Mesodermal cell (in vitro differentiated cells): ENCODE results near the gene SPOCK3.
A peak's percentile ranks its signal among the peaks of the same experiment; 100 is the strongest.
"Not testable (repeated sequence)": the region's sequence is repeated elsewhere in the genome, so short reads cannot be mapped to it uniquely, and the experiment has no call there.

ENCODE experiments used
- H3K27ac ChIP-seq: 2 replicates; pipeline ENCODE4 v1.7.0; 2013; ENCODE audit warnings: mild to moderate bottlenecking, low read depth, low read length, moderate library complexity; ENCODE audit not compliant: severe bottlenecking
- H3K36me3 ChIP-seq: 2 replicates; pipeline ENCODE4 v1.7.1; 2013; ENCODE audit warnings: mild to moderate bottlenecking, low read length, moderate library complexity; ENCODE audit not compliant: control insufficient read depth, insufficient read depth
- H3K4me1 ChIP-seq: one replicate; pipeline ENCODE4 v1.7.1; 2013; ENCODE audit warnings: mild to moderate bottlenecking, low read length; ENCODE audit not compliant: insufficient read depth, control insufficient read depth, poor library complexity, severe bottlenecking
- H3K4me3 ChIP-seq: 2 replicates; pipeline ENCODE4 v1.7.0; 2013; ENCODE audit warnings: low read length, control low read depth, mild to moderate bottlenecking; ENCODE audit not compliant: insufficient read depth, poor library complexity, severe bottlenecking; ENCODE audit errors: extremely low read depth
- H3K9me3 ChIP-seq: 2 replicates; pipeline ENCODE4 v1.7.1; 2013; ENCODE audit warnings: mild to moderate bottlenecking, low read length, moderate library complexity; ENCODE audit not compliant: control insufficient read depth
- WGBS, 2 experiments: methylation state at CpG; one replicate each; pipeline ENCODE4 v1.1.5; 2013; ENCODE audit warnings: missing lambda C conversion rate in 2 of 2; ENCODE audit not compliant: insufficient coverage in 2 of 2; 5-methylcytosine and 5-hydroxymethylcytosine counted together

The SPOCK3 gene

DNA sequence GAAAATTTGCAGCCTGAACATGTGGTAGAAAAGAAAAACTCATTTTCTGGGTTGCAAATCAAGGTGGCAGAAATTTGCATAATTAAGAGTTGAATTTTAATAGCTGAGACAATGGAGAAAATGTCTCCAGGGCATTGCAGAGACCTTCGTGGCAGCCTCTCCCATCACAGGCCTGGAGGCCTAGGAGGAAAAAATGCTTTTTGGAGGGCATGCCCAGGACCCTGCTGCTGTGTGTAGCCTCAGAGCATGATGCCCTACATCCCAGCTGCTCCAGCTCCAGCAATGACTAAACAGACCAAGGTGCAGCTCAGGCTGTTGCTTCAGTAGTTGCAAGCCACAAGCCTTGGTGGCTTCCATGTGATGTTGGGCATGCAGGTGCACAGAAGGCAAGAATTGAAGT is 266.1 kb downstream of the SPOCK3 start:
- H3K27ac ChIP-seq, H3K36me3 ChIP-seq, H3K9me3 ChIP-seq, H3K4me1 ChIP-seq, H3K4me3 ChIP-seq: not testable (repeated sequence)
- no CpG with 5 or more reads among the region's 1 CpG for WGBS, 2 experiments

DNA sequence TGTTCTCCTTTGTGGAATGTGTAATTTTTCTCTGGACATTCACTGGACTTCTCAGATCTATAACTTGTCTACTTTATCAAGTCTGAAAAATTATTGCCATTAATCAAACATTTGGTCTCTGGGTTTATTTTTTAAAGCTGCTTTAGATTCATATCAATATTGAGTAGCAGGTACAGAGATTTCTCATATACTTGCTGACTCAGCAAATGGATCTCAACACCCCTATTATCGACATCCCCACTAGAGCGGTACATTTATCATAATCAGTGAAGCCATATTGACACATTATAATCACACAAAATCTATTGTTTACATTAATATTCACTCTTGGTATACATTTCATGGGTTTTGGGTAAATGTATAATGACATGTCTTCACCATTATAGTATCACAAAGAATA is 268.7 kb downstream of the SPOCK3 start:
- no peaks in the 10 kb centered on the region for H3K36me3 ChIP-seq
- WGBS, 2 experiments, result no CpG with 5 or more reads among the region's 2 CpGs
- H3K9me3 ChIP-seq, result peaks cover 6% of the 10 kb centered on the region
- no peak overlapping the region for H3K27ac ChIP-seq
- H3K4me1 ChIP-seq, result no peaks in the 10 kb centered on the region
- H3K4me3 ChIP-seq, result no peak overlapping the region

DNA sequence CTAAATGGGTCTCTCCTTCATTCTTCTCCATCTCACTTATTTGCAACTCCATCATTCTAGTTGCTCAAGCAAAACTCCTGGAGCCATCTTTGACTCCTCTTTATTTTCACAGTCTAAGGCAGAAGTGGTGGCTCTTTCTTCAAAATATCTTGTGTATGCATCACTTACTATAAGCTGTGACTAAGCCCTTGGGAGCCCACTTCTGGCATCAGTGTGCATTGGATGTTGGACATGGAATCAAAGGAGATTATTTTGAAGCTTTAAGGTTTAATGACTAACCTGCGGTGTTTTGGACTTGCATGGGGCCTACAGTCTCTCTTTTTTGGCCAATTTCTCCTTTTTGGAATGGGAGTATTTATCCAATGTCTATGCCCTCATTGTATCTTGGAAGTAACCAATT is 276.8 kb downstream of the SPOCK3 start:
- H3K4me3 ChIP-seq, result no peak overlapping the region
- WGBS, 2 experiments, result no CpG with 5 or more reads among the region's 1 CpG

DNA sequence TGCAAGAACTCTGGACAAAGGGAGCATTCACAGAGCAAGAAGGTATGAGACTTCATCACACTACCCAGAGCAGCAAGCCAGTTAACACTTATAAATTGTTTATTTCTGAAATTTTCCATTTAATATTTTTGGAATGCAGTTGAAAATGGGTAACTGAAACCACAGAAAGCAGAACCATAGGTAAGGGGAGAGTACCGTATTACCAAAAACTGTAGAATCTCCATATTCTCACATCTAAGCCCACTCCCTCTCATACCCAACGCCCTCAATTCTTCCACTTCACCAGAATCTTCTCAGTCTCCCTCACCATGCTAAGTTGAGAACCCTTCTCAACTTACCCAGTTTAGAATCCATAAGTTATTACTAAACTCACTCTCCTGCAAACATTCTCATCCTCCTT is 277.8 kb downstream of the SPOCK3 start:
- WGBS, 2 experiments, result 90 to 100% methylated on average over 2 of the region's 2 CpGs
- no peaks in the 10 kb centered on the region for H3K36me3 ChIP-seq
- no peaks in the 10 kb centered on the region for H3K9me3 ChIP-seq
- no peaks in the 10 kb centered on the region for H3K4me1 ChIP-seq
- H3K4me3 ChIP-seq, result no peak overlapping the region
- H3K27ac ChIP-seq, result no peak overlapping the region

More for the DNA sequence above, 276.8 kb downstream of the SPOCK3 start:
- Histone ChIP-seq H3K36me3 (no peaks in the 10 kb centered on the region), H3K9me3 (no peaks in the 10 kb centered on the region), H3K4me1 (no peaks in the 10 kb centered on the region), H3K27ac (no peak overlapping the region)

DNA sequence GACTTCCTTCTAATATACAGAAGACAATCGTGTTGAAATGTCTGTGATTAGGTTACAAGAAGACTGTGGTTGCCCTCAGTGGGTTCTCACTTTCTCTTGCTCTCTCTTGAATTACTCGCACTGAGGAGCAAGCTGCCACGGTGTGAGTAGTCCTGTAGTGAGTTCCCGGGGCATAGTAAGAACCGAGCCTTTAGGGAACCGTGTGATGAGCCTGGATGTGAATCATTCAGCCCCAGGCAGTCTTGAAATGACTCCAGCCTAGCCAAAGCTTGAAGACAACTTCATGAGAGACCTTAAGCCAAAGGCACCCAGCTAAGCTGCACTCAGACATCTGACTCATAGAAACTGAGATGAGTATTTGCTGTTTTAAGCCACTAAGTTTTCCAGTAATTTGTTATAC is 292.7 kb downstream of the SPOCK3 start:
- H3K27ac ChIP-seq, result no peak overlapping the region
- no peaks in the 10 kb centered on the region for H3K36me3 ChIP-seq
- no peak overlapping the region for H3K4me3 ChIP-seq
- H3K9me3 ChIP-seq, result no peaks in the 10 kb centered on the region
- 83 to 87% methylated on average over 5 of the region's 6 CpGs for WGBS, 2 experiments
- H3K4me1 ChIP-seq, result no peaks in the 10 kb centered on the region

DNA sequence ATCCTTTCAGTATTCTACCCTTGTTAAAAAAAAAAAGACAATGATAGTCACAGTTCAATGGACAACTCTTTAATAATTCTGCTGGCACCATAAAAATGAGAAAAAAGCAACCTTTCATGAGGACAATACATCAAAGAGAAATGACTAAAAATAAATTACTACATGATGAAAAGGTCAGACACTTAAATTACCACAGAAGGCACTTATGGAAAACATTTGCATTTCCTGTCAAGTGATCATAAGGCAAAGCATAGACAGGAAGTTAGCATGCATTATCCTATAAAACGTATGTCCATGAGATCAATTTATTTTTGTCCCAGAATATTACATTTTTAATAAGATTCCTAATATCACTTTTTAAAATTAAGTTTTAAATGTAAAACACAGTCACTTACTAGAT is 303.8 kb downstream of the SPOCK3 start:
- Histone ChIP-seq H3K36me3 (no peaks in the 10 kb centered on the region), H3K27ac (no peak overlapping the region), H3K4me1 (no peaks in the 10 kb centered on the region), H3K4me3 (no peak overlapping the region), H3K9me3 (no peaks in the 10 kb centered on the region)
- no CpG with 5 or more reads among the region's 1 CpG for WGBS, 2 experiments

DNA sequence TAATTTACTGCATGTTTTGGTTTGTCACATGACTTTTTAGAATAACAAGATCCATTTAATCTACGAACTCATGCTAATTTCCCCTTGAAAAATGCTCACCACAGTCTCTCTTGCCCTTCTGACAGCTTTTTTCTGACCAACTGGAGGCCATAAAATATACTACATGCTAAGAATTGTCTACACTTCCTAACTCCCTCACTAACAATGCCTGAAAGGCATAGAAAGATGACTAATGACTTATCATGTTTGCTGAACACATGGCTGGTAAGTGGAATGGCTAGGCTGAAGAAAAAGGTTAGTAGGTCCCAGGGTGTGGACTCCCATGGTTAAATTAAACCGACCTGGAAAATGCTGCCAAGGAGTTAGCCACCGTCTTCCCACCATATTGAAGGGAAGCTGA is 309.9 kb downstream of the SPOCK3 start:
- no peaks in the 10 kb centered on the region for H3K4me1 ChIP-seq
- no peaks in the 10 kb centered on the region for H3K9me3 ChIP-seq
- H3K27ac ChIP-seq, result no peak overlapping the region
- no peak overlapping the region for H3K4me3 ChIP-seq
- H3K36me3 ChIP-seq, result no peaks in the 10 kb centered on the region
- WGBS, 2 experiments, result 89% methylated on average over 3 of the region's 3 CpGs; no CpG with 5 or more reads in 1 of the 2 experiments

DNA sequence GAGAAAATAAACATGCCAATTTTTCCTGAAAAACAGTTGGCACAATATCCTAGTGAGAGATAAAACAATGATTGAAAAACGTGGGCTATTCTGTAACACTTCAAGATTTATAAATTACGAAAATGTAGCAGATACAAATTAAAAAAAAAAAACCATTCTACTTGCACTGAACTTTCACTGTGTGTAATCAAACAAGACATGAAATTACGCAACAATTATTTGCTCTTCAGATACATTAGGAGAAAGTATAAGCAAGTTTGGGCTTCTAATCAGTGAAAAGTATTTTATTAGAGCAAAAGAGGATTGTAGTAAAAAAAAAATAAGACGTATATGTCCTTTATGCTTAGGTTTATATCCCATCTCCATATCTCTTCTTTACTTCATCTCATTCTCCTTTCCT is 320.4 kb downstream of the SPOCK3 start:
- no CpG with 5 or more reads among the region's 4 CpGs for WGBS, 2 experiments
- Histone ChIP-seq H3K27ac (no peak overlapping the region), H3K4me3 (no peak overlapping the region), H3K4me1 (no peaks in the 10 kb centered on the region), H3K9me3 (no peaks in the 10 kb centered on the region), H3K36me3 (no peaks in the 10 kb centered on the region)

DNA sequence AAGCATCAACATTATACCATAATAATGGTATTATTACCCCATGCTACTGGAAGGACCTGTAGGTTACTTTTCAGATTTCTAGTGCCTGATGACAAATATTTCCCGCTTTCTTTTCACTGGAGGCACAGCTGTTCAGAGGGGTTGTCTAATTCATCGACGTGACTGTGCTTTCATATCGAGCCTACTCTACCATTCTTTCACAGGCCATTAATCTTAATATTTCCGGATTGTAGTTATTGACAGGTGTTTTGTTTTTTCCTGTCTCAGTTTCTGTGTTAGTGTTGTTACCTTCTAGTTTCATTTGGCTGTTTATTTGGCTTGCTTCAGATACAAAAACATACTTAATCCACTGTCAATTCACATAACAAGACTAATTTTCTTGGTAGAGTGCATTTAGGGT is 330.9 kb downstream of the SPOCK3 start:
- H3K4me3 ChIP-seq, result no peak overlapping the region
- WGBS, 2 experiments, result no CpG with 5 or more reads among the region's 5 CpGs
- H3K9me3 ChIP-seq, result no peaks in the 10 kb centered on the region
- H3K27ac ChIP-seq, result no peak overlapping the region
- no peaks in the 10 kb centered on the region for H3K4me1 ChIP-seq
- H3K36me3 ChIP-seq, result no peaks in the 10 kb centered on the region

DNA sequence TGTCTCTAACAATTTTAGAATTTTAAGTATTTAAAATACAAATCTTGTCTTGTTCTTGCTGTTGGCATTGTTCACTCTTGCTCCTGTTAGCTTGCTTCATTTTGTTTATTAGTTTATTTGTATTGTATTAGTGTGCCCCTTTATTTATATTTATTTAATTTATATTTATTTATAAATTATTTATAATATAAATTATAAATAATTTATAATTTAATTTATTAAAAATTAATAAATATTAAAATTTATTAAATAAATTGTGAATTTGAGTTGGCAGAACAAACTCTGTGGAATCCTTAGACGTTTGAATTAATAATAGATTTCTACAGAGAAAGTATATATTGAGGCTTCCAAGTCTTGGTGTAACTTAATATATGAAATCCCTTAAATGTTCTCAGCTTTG is 331.4 kb downstream of the SPOCK3 start:
- H3K4me3 ChIP-seq, result no peak overlapping the region
- H3K9me3 ChIP-seq, result no peaks in the 10 kb centered on the region
- no peaks in the 10 kb centered on the region for H3K4me1 ChIP-seq
- WGBS, 2 experiments, result no CpG with 5 or more reads among the region's 1 CpG
- no peak overlapping the region for H3K27ac ChIP-seq
- no peaks in the 10 kb centered on the region for H3K36me3 ChIP-seq

DNA sequence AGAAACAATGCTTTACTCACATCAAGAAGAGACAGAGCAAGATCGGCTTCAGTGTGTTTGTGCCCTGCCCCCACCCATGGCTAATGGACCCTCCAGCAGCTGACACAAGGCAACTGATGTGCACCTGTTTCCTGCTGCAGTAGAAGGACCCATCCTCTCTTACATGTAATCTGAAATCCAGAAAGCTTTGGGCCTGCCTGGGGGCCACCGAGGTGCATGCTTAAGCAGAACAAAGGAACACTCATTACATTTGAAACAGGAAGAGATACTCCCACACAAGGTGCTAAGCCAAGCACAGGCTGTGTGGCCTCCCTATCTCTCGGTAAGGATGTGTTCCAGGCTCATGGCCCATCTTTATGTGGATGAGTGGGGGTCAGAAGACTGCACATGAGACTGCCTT is 338.0 kb downstream of the SPOCK3 start:
- no peak overlapping the region for H3K4me3 ChIP-seq
- H3K27ac ChIP-seq, result peak overlapping the region; percentile 11
- 79 to 80% methylated on average over 2 to 3 of the region's 3 CpGs for WGBS, 2 experiments
- H3K9me3 ChIP-seq, result no peaks in the 10 kb centered on the region
- no peaks in the 10 kb centered on the region for H3K36me3 ChIP-seq
- H3K4me1 ChIP-seq, result peaks cover 8% of the 10 kb centered on the region

DNA sequence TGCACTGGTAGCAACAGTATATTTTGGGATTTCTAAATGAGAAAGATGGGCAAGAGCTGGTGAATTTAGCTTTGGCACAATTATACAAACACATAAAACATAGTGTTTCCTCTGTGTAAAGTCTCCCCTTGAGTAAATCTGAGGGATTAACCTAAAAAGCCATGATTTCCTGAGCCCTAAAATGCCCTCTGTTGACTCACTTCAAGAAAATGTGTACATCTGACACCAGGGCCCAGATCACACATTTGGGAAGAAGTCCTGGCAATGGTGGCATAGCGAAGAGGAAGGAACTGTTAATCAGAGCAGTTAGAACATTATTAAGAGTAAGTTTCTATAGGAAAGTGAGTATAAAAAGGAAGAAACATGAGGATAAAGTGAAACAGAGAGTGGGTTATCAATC is 338.5 kb downstream of the SPOCK3 start:
- WGBS, 2 experiments, result 70 to 100% methylated on average over 1 of the region's 1 CpG
- no peaks in the 10 kb centered on the region for H3K9me3 ChIP-seq
- H3K36me3 ChIP-seq, result no peaks in the 10 kb centered on the region
- H3K4me1 ChIP-seq, result peaks cover 8% of the 10 kb centered on the region
- H3K27ac ChIP-seq, result peak overlapping the region; percentile 11
- no peak overlapping the region for H3K4me3 ChIP-seq
